GM12878 (cell line): ENCODE data around the gene PRH2. TPM values are rescaled to one million over a fixed set of nuclear protein-coding genes. Genes with fewer than 3 reads are reported as not detected.

Experiments used
- ATAC-seq: fragments of 200-7000 bp; cut with Tn5 transposase; 3 replicates; pipeline ENCODE4 v1.9.1; 2020; ENCODE audit warnings: mild to moderate bottlenecking, moderate library complexity
- BruUV-seq: library from RNA; stranded (reverse); fragments of 400-500 nt; replicated peaks from 2 replicates; lab custom pipeline; 2021; lab: Mats Ljungman, UMichigan
- CTCF ChIA-PET: fragments of 300-600 bp; sonication (Branson Sonifier 250); formaldehyde crosslinking; extraction: SDS; loops from one replicate; lab custom pipeline; 2021; ENCODE audit warnings: inconsistent platforms; lab: Yijun Ruan, JAX
- POLR2A ChIA-PET: fragments of 350-600 bp; formaldehyde crosslinking; extraction: SDS; loops from one replicate; lab custom pipeline; 2021; ENCODE audit warnings: inconsistent platforms; lab: Charles Lee
- RAD21 ChIA-PET: fragments of 300-600 bp; sonication (Branson Sonifier 250); formaldehyde crosslinking; loops from one replicate; lab custom pipeline; 2023; ENCODE audit warnings: antibody characterized with exemption; ENCODE audit not compliant: unreplicated experiment; lab: Charles Lee
- SMC1A ChIA-PET: fragments of 300-600 bp; sonication (Branson Sonifier 250); formaldehyde crosslinking; loops from one replicate; lab custom pipeline; 2023; ENCODE audit not compliant: unreplicated experiment, uncharacterized antibody; lab: Charles Lee
- DNase-seq: peaks from one replicate; pipeline ENCODE4 v3.0.0-alpha.2; 2011; ENCODE audit warnings: low read depth, low spot score
- FAIRE-seq: peaks from 3 replicates; lab custom pipeline; 2011; peaks lifted over from hg19 to GRCh38; lab: Jason Lieb, UNC
- H2AFZ ChIP-seq: 2 replicates; pipeline ENCODE4 v1.6.0; 2011; ENCODE audit warnings: low read depth, low read length, control low read depth; ENCODE audit not compliant: control insufficient read depth
- H3K27ac ChIP-seq: 2 replicates; pipeline ENCODE4 v1.5.1; 2011; ENCODE audit warnings: control low read depth; ENCODE audit not compliant: control insufficient read depth, insufficient read depth
- H3K27me3 ChIP-seq, 2 experiments: replicated peaks in 1 of 2; 2 replicates each; pipeline versions ENCODE4 v1.6.0 to v1.6.1; 2011; ENCODE audit warnings: low read length in 1 of 2; ENCODE audit not compliant: control insufficient read depth in 2 of 2, insufficient read depth in 2 of 2
- H3K36me3 ChIP-seq, 2 experiments: 2 replicates each; pipeline ENCODE4 v1.5.1; 2011; ENCODE audit warnings: low read length in 1 of 2; ENCODE audit not compliant: control insufficient read depth in 2 of 2, insufficient read depth in 2 of 2
- H3K4me1 ChIP-seq: 2 replicates; pipeline ENCODE4 v1.6.1; 2011; ENCODE audit warnings: mild to moderate bottlenecking, low read length, moderate library complexity, mixed read lengths; ENCODE audit not compliant: control insufficient read depth, insufficient read depth
- H3K4me2 ChIP-seq: 2 replicates; pipeline ENCODE4 v1.6.0; 2011; ENCODE audit warnings: control low read depth; ENCODE audit not compliant: control insufficient read depth, insufficient read depth
- H3K4me3 ChIP-seq: fragments of 200-600 bp; sonication (generic); 2 replicates; pipeline ENCODE4 v1.5.1; 2016
- H3K79me2 ChIP-seq: 2 replicates; pipeline ENCODE4 v1.6.0; 2011; ENCODE audit warnings: low read length; ENCODE audit not compliant: control insufficient read depth, insufficient read depth
- H3K9ac ChIP-seq: 2 replicates; pipeline ENCODE4 v1.8.0; 2011; ENCODE audit warnings: low read length, control low read depth, mixed read lengths; ENCODE audit not compliant: control insufficient read depth, insufficient read depth
- H3K9me3 ChIP-seq: replicated peaks from 3 replicates; pipeline ENCODE4 v1.5.1; 2011; ENCODE audit warnings: mild to moderate bottlenecking, low read length; ENCODE audit not compliant: control insufficient read depth, insufficient read depth
- H4K20me1 ChIP-seq: 2 replicates; pipeline ENCODE4 v1.6.0; 2011; ENCODE audit not compliant: control insufficient read depth, insufficient read depth
- BMI1 ChIP-seq: fragments of 450-650 bp; IDR thresholded peaks from 2 replicates; pipeline ENCODE4 v1.6.1; 2016; ENCODE audit warnings: mild to moderate bottlenecking, moderate library complexity, borderline replicate concordance
- CBX3 ChIP-seq: fragments of 200-600 bp; sonication (generic); IDR thresholded peaks from 2 replicates; pipeline ENCODE4 v1.6.1; 2016; ENCODE audit warnings: low read depth, borderline replicate concordance
- CEBPB ChIP-seq, 2 experiments: fragments of 150-350 bp in 1 of 2; IDR thresholded peaks; 2 replicates each; pipeline ENCODE4 v1.6.1; 2012 to 2014; ENCODE audit warnings: low read depth in 2 of 2, low read length in 2 of 2, borderline replicate concordance in 1 of 2, inconsistent platforms in 1 of 2
- FOXK2 ChIP-seq: fragments of 450-650 bp; IDR thresholded peaks from 2 replicates; pipeline ENCODE4 v1.6.1; 2017; ENCODE audit warnings: mild to moderate bottlenecking, moderate library complexity
- IRF5 ChIP-seq: fragments of 450-650 bp; IDR thresholded peaks from 2 replicates; pipeline ENCODE4 v1.6.1; 2017; ENCODE audit warnings: borderline replicate concordance
- KAT2A ChIP-seq: conservative IDR thresholded peaks from 2 replicates; pipeline ENCODE4 v1.6.1; 2011; ENCODE audit warnings: low read depth, low read length; ENCODE audit not compliant: control insufficient read depth
- MTA2 ChIP-seq: fragments of 450-650 bp; IDR thresholded peaks from 2 replicates; pipeline ENCODE4 v1.6.1; 2016; ENCODE audit warnings: low read depth, mild to moderate bottlenecking, moderate library complexity
- NFIC ChIP-seq: IDR thresholded peaks from 2 replicates; pipeline ENCODE4 v1.6.1; 2012; ENCODE audit warnings: low read depth, mild to moderate bottlenecking, inconsistent platforms, low read length, moderate library complexity
- POU2F2 ChIP-seq: IDR thresholded peaks from 3 replicates; pipeline ENCODE4 v1.6.1; 2011; ENCODE audit warnings: low read depth, mild to moderate bottlenecking, low read length, borderline replicate concordance
- SMARCA5 ChIP-seq: fragments of 450-650 bp; IDR thresholded peaks from 2 replicates; pipeline ENCODE4 v1.6.1; 2017; ENCODE audit warnings: mild to moderate bottlenecking
- SUPT20H ChIP-seq: IDR thresholded peaks from 2 replicates; pipeline ENCODE4 v1.6.1; 2011; ENCODE audit warnings: low read depth, mild to moderate bottlenecking, low read length, moderate library complexity, borderline replicate concordance; ENCODE audit not compliant: control insufficient read depth
- USF1 ChIP-seq: IDR thresholded peaks from 2 replicates; pipeline ENCODE4 v1.6.1; 2011; ENCODE audit warnings: borderline replicate concordance, low read depth, mild to moderate bottlenecking, moderate library complexity, mixed read lengths, low read length; ENCODE audit not compliant: insufficient read depth; ENCODE audit errors: extremely low read length
- ZBTB33 ChIP-seq: fragments of 450-650 bp; IDR thresholded peaks from 2 replicates; pipeline ENCODE4 v1.6.1; 2017; ENCODE audit warnings: mild to moderate bottlenecking
- ZBTB4 ChIP-seq: fragments of 450-650 bp; formaldehyde crosslinking; IDR thresholded peaks from 2 replicates; pipeline ENCODE4 v1.4.0; 2022; ENCODE audit warnings: mild to moderate bottlenecking, moderate library complexity
- ZNF207 ChIP-seq: fragments of 450-650 bp; IDR thresholded peaks from 2 replicates; pipeline ENCODE4 v1.6.1; 2014; ENCODE audit warnings: antibody characterized with exemption, mild to moderate bottlenecking, borderline replicate concordance
- WGBS: methylation state at CpG from one replicate; pipeline ENCODE4 v1.1.6; 2016; ENCODE audit warnings: low lambda C conversion rate; ENCODE audit not compliant: insufficient replicate concordance, insufficient coverage; ENCODE audit errors: missing lambda C conversion rate; 5-methylcytosine and 5-hydroxymethylcytosine counted together
- in situ Hi-C: fragments of 300-500 bp; cut with MboI; formaldehyde crosslinking; loops from 9 replicates; pipeline ENCODE4 v1.14.3; 2018; ENCODE audit warnings: mixed read lengths
- intact Hi-C: fragments of 100-400 bp; cut with micrococcal nuclease; formaldehyde crosslinking; loops from one replicate; pipeline ENCODE4 v1.14.2; 2022; ENCODE audit not compliant: unreplicated experiment
- polyA plus RNA-seq, 11 experiments: library from polyadenylated mRNA; depleted of rRNA in 4 of 11; unstranded in 6 of 11; stranded (reverse) in 5 of 11; fragments of >200 nt; fragmentation: Nextera tagmentation in 4 of 11; fragmentation: Illumina TruSeq in 1 of 11; extraction: Ambion mirVana in 4 of 11; extraction: Trizol in 1 of 11; gene quantifications; 1 replicate in 1 of 11; 2 replicates in 10 of 11; pipeline versions ENCODE4 v1.2.1 to v1.2.3, GENCODE V29; 2011 to 2016; ENCODE audit warnings: inconsistent platforms in 2 of 11, missing spikeins in 2 of 11, low read depth in 1 of 11
- total RNA-seq, 4 experiments: library from RNA; depleted of rRNA in 3 of 4; stranded (reverse); fragments of >200 nt in 3 of 4; fragmentation: Illumina TruSeq in 1 of 4; extraction: Trizol in 1 of 4; gene quantifications; 2 replicates each; pipeline versions ENCODE4 v1.2.1 to v1.2.3, GENCODE V29; 2013 to 2021

Gene PRH2
- total and polyA plus RNA-seq, 10 of the 15 experiments (the other 5 are each of a cell fraction or from before 2014, with no cell fraction given) = 0.14 to 0.50 TPM; not detected in 8

- ATAC-seq (no peak), DNase-seq (no peak), FAIRE-seq (no peak)
- Histone ChIP-seq H4K20me1 (no peaks in the 10 kb centered on the region), H3K4me2 (no peak overlapping the region), H3K9ac (no peak overlapping the region), H3K4me1 (no peaks in the 10 kb centered on the region), H3K27ac (no peak overlapping the region), H3K27me3 (no peaks in the 10 kb centered on the region), H3K4me3 (no peak overlapping the region), H2AFZ (no peak overlapping the region), H3K79me2 (no peaks in the 10 kb centered on the region), H3K36me3 (no peaks in the 10 kb centered on the region), H3K9me3 (no peaks in the 10 kb centered on the region)
- no peak for TF ChIP-seq CEBPB (IDR thresholded peaks at IDR 0.05; ENCODE audit: borderline replicate concordance in 1 of 2, low read depth in 2 of 2, low read length in 2 of 2)
- TF ChIP-seq SUPT20H = no peak
- TF ChIP-seq ZNF207 = no peak
- no peak for TF ChIP-seq MTA2
- no peak for TF ChIP-seq KAT2A
- no peak for TF ChIP-seq BMI1
- no peak for TF ChIP-seq ZBTB33
- no peak for TF ChIP-seq NFIC
- TF ChIP-seq USF1 = no peak
- TF ChIP-seq IRF5 = no peak
- no peak for TF ChIP-seq CBX3
- TF ChIP-seq POU2F2 = no peak
- no peak for TF ChIP-seq FOXK2
- TF ChIP-seq ZBTB4 (CRISPR knock-in tag) = no peak
- no peak for TF ChIP-seq SMARCA5
- POLR2A ChIA-PET = no interaction called here
- BruUV-seq = no TSS peak
- in situ Hi-C loops = no loop called here
- CTCF ChIA-PET = interaction anchor here (0.9 kb wide), 1 partner anchor 10 kb away, joined by 3 read pairs; no protein-coding TSS in a partner anchor
- SMC1A ChIA-PET = no interaction called here
- intact Hi-C loops = loop anchor here (10.0 kb wide), 1 partner anchor 227 kb away; no protein-coding TSS in a partner anchor
- RAD21 ChIA-PET = no interaction called here
- 83% methylated on average over 2 of the region's 2 CpGs for WGBS
Observed at GRCh38 chr12:10967409-10967808, 38.4 kb downstream of the PRH2 start.
